ENCODE data around the gene FXYD4. TPM values are rescaled to one million over a fixed set of nuclear protein-coding genes. Genes with fewer than 3 reads are reported as not detected.

The FXYD4 gene
- total RNA-seq, 1 donor from 2014 or later, result not detected

- no peaks in the 10 kb centered on the region for H3K9me3 Mint-ChIP-seq (ENCODE audit: low read depth)
- no peak overlapping the region for H3K4me3 Mint-ChIP-seq (ENCODE audit: unreplicated experiment)
- peaks cover 62% of the 10 kb centered on the region for H3K4me1 Mint-ChIP-seq (ENCODE audit: low read depth)
- TF ChIP-seq CTCF (IDR thresholded peaks at IDR 0.05), result no peak
- H3K27ac Mint-ChIP-seq (ENCODE audit: unreplicated experiment), result peak overlapping the region; percentile 36
- peaks cover 6% of the 10 kb centered on the region for H3K36me3 Mint-ChIP-seq (ENCODE audit: low read depth)
- H3K27me3 Mint-ChIP-seq (ENCODE audit: low read depth), result no peaks in the 10 kb centered on the region
- no peak for DNase-seq (ENCODE audit: low spot score)
Measured at GRCh38 chr10:43403911-43404703, 32.7 kb downstream of the FXYD4 start.

DNA sequence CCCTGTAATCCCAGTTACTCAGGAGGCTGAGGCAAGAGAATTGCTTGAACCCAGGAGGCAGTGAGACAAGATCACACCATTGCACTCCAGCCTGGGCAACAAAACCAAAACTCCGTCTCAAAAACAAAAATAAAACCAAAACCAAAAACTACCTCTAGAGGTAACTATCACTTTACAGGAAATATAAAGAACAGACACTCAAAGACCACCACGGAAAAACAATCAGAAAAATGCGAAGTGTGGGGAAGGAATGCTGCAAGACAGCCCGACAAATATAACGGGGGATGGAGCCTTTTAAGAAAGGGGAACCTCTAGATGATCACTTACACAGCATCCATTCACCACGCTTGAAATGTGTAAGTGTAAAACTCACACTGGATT is 33.3 kb downstream of the FXYD4 start:
- no peak for DNase-seq (ENCODE audit: low spot score)
- Mint-ChIP-seq H3K4me3 (ENCODE audit: unreplicated experiment) (peak overlapping the region; percentile 28), H3K9me3 (ENCODE audit: low read depth) (no peaks in the 10 kb centered on the region), H3K27me3 (ENCODE audit: low read depth) (no peaks in the 10 kb centered on the region), H3K4me1 (ENCODE audit: low read depth) (peaks cover 61% of the 10 kb centered on the region), H3K27ac (ENCODE audit: unreplicated experiment) (peak overlapping the region; percentile 33), H3K36me3 (ENCODE audit: low read depth) (peaks cover 2% of the 10 kb centered on the region)
- no peak for TF ChIP-seq CTCF (IDR thresholded peaks at IDR 0.05)

- Mint-ChIP-seq H3K4me1 (ENCODE audit: low read depth) (peaks cover 49% of the 10 kb centered on the region), H3K27me3 (ENCODE audit: low read depth) (no peaks in the 10 kb centered on the region), H3K27ac (ENCODE audit: unreplicated experiment) (peak overlapping the region; percentile 98), H3K9me3 (ENCODE audit: low read depth) (no peaks in the 10 kb centered on the region), H3K4me3 (ENCODE audit: unreplicated experiment) (peak overlapping the region; percentile 92), H3K36me3 (ENCODE audit: low read depth) (peaks cover 2% of the 10 kb centered on the region)
- no peak for TF ChIP-seq CTCF (IDR thresholded peaks at IDR 0.05)
- no peak for DNase-seq (ENCODE audit: low spot score)
Measured at GRCh38 chr10:43407148-43407575, 35.7 kb downstream of the FXYD4 start.

DNA sequence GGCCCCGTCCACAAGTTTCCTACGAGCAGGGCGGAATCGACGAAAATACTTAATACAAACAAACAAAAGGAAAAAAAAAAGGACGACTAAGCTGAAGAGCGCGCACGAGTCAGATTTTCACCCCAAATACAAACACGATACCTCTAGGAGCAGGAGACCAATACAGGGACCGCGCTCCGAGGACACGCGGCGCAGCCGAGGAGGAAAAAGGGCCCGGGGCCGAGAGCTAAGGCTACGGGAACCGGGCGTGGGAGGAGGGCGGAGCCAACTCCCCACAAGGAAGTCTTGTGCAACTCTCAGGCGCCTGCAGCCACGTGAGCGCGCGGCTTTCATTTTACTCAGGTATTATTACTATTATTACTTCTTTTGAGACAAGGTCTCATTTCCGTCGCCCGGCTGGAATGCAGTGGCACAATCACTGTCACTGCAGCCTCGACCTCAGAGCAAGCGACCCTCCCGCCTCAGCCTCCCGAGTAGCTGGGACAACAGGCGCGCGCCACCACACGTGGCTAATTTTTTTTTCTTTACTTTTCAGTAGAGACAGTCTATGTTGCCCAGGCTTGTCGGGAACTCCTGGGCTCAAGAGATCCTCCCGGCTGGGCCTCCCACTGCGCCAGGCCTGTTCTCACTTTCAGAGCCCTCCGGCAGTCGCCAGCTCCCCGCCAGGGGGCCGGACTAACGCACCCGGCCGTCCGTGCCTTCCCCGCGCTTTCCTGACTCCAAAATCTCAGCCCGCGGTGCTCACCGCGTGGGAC is 36.3 kb downstream of the FXYD4 start:
- Mint-ChIP-seq H3K9me3 (ENCODE audit: low read depth) (no peaks in the 10 kb centered on the region), H3K36me3 (ENCODE audit: low read depth) (peaks cover 2% of the 10 kb centered on the region), H3K27ac (ENCODE audit: unreplicated experiment) (peak overlapping the region; percentile 98), H3K4me3 (ENCODE audit: unreplicated experiment) (peak overlapping the region; percentile 92), H3K27me3 (ENCODE audit: low read depth) (no peaks in the 10 kb centered on the region), H3K4me1 (ENCODE audit: low read depth) (peaks cover 43% of the 10 kb centered on the region)
- DNase-seq (ENCODE audit: low spot score), result no peak
- peak; percentile 74 for TF ChIP-seq CTCF (IDR thresholded peaks at IDR 0.05)

- H3K4me1 Mint-ChIP-seq (ENCODE audit: low read depth), result peaks cover 38% of the 10 kb centered on the region
- H3K4me3 Mint-ChIP-seq (ENCODE audit: unreplicated experiment), result peak overlapping the region; percentile 92
- no peak for DNase-seq (ENCODE audit: low spot score)
- no peaks in the 10 kb centered on the region for H3K36me3 Mint-ChIP-seq (ENCODE audit: low read depth)
- peak overlapping the region; percentile 98 for H3K27ac Mint-ChIP-seq (ENCODE audit: unreplicated experiment)
- no peaks in the 10 kb centered on the region for H3K27me3 Mint-ChIP-seq (ENCODE audit: low read depth)
- peak; percentile 50 for TF ChIP-seq CTCF (IDR thresholded peaks at IDR 0.05)
- H3K9me3 Mint-ChIP-seq (ENCODE audit: low read depth), result no peaks in the 10 kb centered on the region
Measured at GRCh38 chr10:43408331-43408709, 36.9 kb downstream of the FXYD4 start.
